ENCODE measurements around the gene ANO4.

ANO4 gene

DNA sequence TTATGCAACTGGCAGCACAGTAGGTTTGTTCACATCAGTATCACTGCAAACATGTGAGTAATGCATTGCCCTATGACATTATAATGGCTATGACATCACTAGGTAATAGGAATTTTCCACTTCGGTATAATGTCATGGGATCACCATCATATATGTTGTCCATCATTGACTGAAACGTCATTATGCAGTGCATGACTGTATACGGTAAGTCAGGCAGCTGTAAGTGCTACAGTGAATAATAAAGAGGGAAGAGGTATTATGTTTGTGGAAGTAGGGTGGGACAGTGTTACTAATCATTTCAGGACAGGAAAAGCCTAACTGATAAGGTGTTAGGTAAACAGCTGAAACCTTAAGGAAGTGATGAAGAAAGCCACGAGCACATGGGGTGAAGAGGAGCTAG, 68.1 kb downstream of the ANO4 start:
- no peaks in the 10 kb centered on the region for H3K79me1 ChIP-seq (ENCODE audit: low read length)
- H3K27me3 ChIP-seq (ENCODE audit: insufficient read depth, low read length): no peaks in the 10 kb centered on the region
- H3K36me3 ChIP-seq (ENCODE audit: control insufficient read depth in 1 of 2, insufficient read depth in 2 of 2, low read length in 2 of 2): no peaks in the 10 kb centered on the region
- no peak overlapping the region for H3K4me2 ChIP-seq (ENCODE audit: low read length)
- H3K18ac ChIP-seq (ENCODE audit: low read length): no peak overlapping the region
- H2AFZ ChIP-seq (ENCODE audit: insufficient read depth, low read length, poor library complexity): no peak overlapping the region
- no peaks in the 10 kb centered on the region for H3K9me3 ChIP-seq (ENCODE audit: insufficient read depth, low read depth, low read length)
- no peak overlapping the region for H4K8ac ChIP-seq (ENCODE audit: low read depth, low read length)
- H2AK5ac ChIP-seq (ENCODE audit: low read length): no peak overlapping the region
- no peak overlapping the region for H4K91ac ChIP-seq (ENCODE audit: low read depth, low read length)
- no peak overlapping the region for H3K27ac ChIP-seq (ENCODE audit: low read depth, low read length)
- no peak overlapping the region for H3K23ac ChIP-seq (ENCODE audit: low read length)
- WGBS (ENCODE audit: extremely low coverage, insufficient coverage, insufficient read length): no CpG with 5 or more reads among the region's 4 CpGs
- H3K4me1 ChIP-seq (ENCODE audit: control insufficient read depth in 1 of 2, insufficient read depth in 2 of 2, low read length in 2 of 2): no peaks in the 10 kb centered on the region
- no peak overlapping the region for H4K12ac ChIP-seq (ENCODE audit: low read depth, low read length)
- H3K9ac ChIP-seq (ENCODE audit: low read length): no peak overlapping the region
- no peak overlapping the region for H3K4ac ChIP-seq (ENCODE audit: low read depth, low read length)
- no peak overlapping the region for H3K4me3 ChIP-seq (ENCODE audit: low read depth, low read length)
- H2BK12ac ChIP-seq (ENCODE audit: low read length): no peak overlapping the region
- no peaks in the 10 kb centered on the region for H3K79me2 ChIP-seq (ENCODE audit: control insufficient read depth, insufficient read depth, low read length, poor library complexity)
- no peak overlapping the region for H2BK120ac ChIP-seq (ENCODE audit: insufficient read depth, low read length, poor library complexity)
- H3K14ac ChIP-seq (ENCODE audit: low read length): no peak overlapping the region
- no peak for DNase-seq
- H2BK5ac ChIP-seq (ENCODE audit: low read depth, low read length, poor library complexity): no peak overlapping the region

DNA sequence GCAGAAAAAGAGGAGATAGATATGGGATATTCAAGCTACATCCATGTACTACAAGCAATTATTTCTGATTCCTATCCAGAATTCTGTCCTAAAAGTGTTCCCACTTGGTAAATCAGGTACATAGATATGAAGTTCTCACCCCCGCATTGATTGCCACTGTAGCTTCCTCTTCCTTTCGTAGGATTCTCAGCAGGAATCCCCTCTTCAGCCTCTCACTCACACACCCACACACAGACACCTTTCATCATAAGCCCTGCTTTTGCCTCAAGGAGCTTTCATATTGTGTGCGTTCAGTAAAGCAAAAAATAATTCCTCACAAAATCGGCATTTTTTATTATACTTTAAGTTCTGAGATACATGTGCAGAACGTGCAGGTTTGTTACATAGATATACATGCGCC, 69.8 kb downstream of the ANO4 start:
- no peaks in the 10 kb centered on the region for H3K79me1 ChIP-seq (ENCODE audit: low read length)
- H3K36me3 ChIP-seq (ENCODE audit: control insufficient read depth in 1 of 2, insufficient read depth in 2 of 2, low read length in 2 of 2): no peaks in the 10 kb centered on the region
- no peak for DNase-seq
- H4K91ac ChIP-seq (ENCODE audit: low read depth, low read length): no peak overlapping the region
- H3K79me2 ChIP-seq (ENCODE audit: control insufficient read depth, insufficient read depth, low read length, poor library complexity): no peaks in the 10 kb centered on the region
- H3K9ac ChIP-seq (ENCODE audit: low read length): no peak overlapping the region
- no CpG with 5 or more reads among the region's 6 CpGs for WGBS (ENCODE audit: extremely low coverage, insufficient coverage, insufficient read length)
- no peak overlapping the region for H2BK5ac ChIP-seq (ENCODE audit: low read depth, low read length, poor library complexity)
- H4K12ac ChIP-seq (ENCODE audit: low read depth, low read length): no peak overlapping the region
- H4K8ac ChIP-seq (ENCODE audit: low read depth, low read length): no peak overlapping the region
- no peak overlapping the region for H3K14ac ChIP-seq (ENCODE audit: low read length)
- H3K9me3 ChIP-seq (ENCODE audit: insufficient read depth, low read depth, low read length): no peaks in the 10 kb centered on the region
- H3K27ac ChIP-seq (ENCODE audit: low read depth, low read length): no peak overlapping the region
- H2AK5ac ChIP-seq (ENCODE audit: low read length): no peak overlapping the region
- H3K27me3 ChIP-seq (ENCODE audit: insufficient read depth, low read length): no peaks in the 10 kb centered on the region
- H2BK12ac ChIP-seq (ENCODE audit: low read length): no peak overlapping the region
- H3K4me3 ChIP-seq (ENCODE audit: low read depth, low read length): no peak overlapping the region
- H3K4ac ChIP-seq (ENCODE audit: low read depth, low read length): no peak overlapping the region
- H3K18ac ChIP-seq (ENCODE audit: low read length): no peak overlapping the region
- H3K4me2 ChIP-seq (ENCODE audit: low read length): no peak overlapping the region
- no peak overlapping the region for H2BK120ac ChIP-seq (ENCODE audit: insufficient read depth, low read length, poor library complexity)
- no peaks in the 10 kb centered on the region for H3K4me1 ChIP-seq (ENCODE audit: control insufficient read depth in 1 of 2, insufficient read depth in 2 of 2, low read length in 2 of 2)
- H3K23ac ChIP-seq (ENCODE audit: low read length): no peak overlapping the region
- H2AFZ ChIP-seq (ENCODE audit: insufficient read depth, low read length, poor library complexity): no peak overlapping the region

DNA sequence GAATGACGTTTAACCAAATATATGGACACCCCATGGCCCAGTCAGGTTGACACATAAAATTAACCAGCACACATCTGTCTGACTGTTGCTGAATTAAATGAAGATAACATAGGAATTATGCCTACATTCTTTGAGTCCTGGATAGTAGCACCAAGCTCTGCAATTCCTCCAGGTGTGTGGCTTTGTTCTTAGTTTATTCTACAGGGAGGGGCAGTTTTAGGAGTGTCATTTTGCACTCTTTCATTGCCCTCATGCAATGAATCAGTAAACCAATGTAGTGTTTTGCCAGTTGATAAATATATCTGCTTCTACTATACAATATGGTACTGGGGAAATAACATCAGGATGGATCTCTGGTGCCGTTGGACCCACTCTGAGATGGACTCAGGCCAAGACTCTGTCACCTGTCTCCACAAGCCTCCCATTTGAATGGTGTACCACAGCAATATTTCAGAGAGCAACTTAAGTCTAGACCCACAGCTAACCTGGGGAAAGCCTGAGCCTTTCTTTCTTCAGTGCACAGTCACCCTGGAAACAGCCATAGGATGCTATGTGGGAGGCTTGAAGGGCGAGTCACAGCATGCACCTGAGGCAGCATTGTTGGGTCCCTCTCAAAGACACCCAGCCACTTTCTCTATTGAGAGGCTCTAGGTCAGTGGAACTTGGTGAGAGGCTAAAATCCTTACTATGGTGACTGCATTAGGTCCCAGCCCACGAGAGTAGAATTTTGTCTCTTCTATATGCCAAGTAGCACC, 73.2 kb downstream of the ANO4 start:
- Histone ChIP-seq H4K8ac (ENCODE audit: low read depth, low read length) (no peak overlapping the region), H3K27ac (ENCODE audit: low read depth, low read length) (no peak overlapping the region), H4K12ac (ENCODE audit: low read depth, low read length) (no peak overlapping the region), H2AFZ (ENCODE audit: insufficient read depth, low read length, poor library complexity) (no peak overlapping the region), H3K4me1 (ENCODE audit: control insufficient read depth in 1 of 2, insufficient read depth in 2 of 2, low read length in 2 of 2) (no peaks in the 10 kb centered on the region), H3K79me2 (ENCODE audit: control insufficient read depth, insufficient read depth, low read length, poor library complexity) (no peaks in the 10 kb centered on the region), H3K4me2 (ENCODE audit: low read length) (no peak overlapping the region), H2AK5ac (ENCODE audit: low read length) (no peak overlapping the region), H3K27me3 (ENCODE audit: insufficient read depth, low read length) (no peaks in the 10 kb centered on the region), H3K14ac (ENCODE audit: low read length) (no peak overlapping the region), H3K9me3 (ENCODE audit: insufficient read depth, low read depth, low read length) (no peaks in the 10 kb centered on the region), H2BK5ac (ENCODE audit: low read depth, low read length, poor library complexity) (no peak overlapping the region), H3K36me3 (ENCODE audit: control insufficient read depth in 1 of 2, insufficient read depth in 2 of 2, low read length in 2 of 2) (no peaks in the 10 kb centered on the region), H3K79me1 (ENCODE audit: low read length) (no peaks in the 10 kb centered on the region), H3K23ac (ENCODE audit: low read length) (no peak overlapping the region), H3K9ac (ENCODE audit: low read length) (no peak overlapping the region), H2BK12ac (ENCODE audit: low read length) (no peak overlapping the region), H3K4ac (ENCODE audit: low read depth, low read length) (no peak overlapping the region), H2BK120ac (ENCODE audit: insufficient read depth, low read length, poor library complexity) (no peak overlapping the region), H3K18ac (ENCODE audit: low read length) (no peak overlapping the region), H4K91ac (ENCODE audit: low read depth, low read length) (no peak overlapping the region), H3K4me3 (ENCODE audit: low read depth, low read length) (no peak overlapping the region)
- peak in 1 of 2 donors; percentile 3 for DNase-seq
- WGBS (ENCODE audit: extremely low coverage, insufficient coverage, insufficient read length): no CpG with 5 or more reads among the region's 4 CpGs

DNA sequence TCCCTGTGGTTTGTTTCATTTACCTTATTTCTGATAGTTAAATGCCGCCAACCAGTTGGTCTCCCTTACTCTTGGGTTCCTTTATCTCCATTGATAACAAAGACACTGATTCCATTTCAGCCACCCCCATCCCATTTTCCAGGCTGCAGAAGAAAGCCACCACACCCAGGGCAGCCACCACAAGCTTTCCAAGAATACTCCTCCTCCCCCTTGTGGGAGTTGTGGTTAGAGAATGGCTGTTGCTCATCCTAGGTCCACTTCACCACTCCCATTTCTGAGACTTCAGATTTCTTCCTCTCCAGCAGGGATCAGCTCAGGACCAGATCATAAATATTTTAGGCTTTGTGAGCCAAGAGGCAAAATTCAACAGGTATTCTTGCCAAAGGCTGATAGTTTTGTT, 73.9 kb downstream of the ANO4 start:
- WGBS (ENCODE audit: extremely low coverage, insufficient coverage, insufficient read length): no CpG with 5 or more reads among the region's 1 CpG
- Histone ChIP-seq H3K18ac (ENCODE audit: low read length) (no peak overlapping the region), H3K4me3 (ENCODE audit: low read depth, low read length) (no peak overlapping the region)

More for the DNA sequence above, 73.9 kb downstream of the ANO4 start:
- no peak overlapping the region for H3K27ac ChIP-seq (ENCODE audit: low read depth, low read length)
- H3K27me3 ChIP-seq (ENCODE audit: insufficient read depth, low read length): no peaks in the 10 kb centered on the region
- no peak for DNase-seq
- H2BK5ac ChIP-seq (ENCODE audit: low read depth, low read length, poor library complexity): no peak overlapping the region
- H3K14ac ChIP-seq (ENCODE audit: low read length): no peak overlapping the region
- H3K36me3 ChIP-seq (ENCODE audit: control insufficient read depth in 1 of 2, insufficient read depth in 2 of 2, low read length in 2 of 2): no peaks in the 10 kb centered on the region
- no peaks in the 10 kb centered on the region for H3K9me3 ChIP-seq (ENCODE audit: insufficient read depth, low read depth, low read length)
- no peak overlapping the region for H4K12ac ChIP-seq (ENCODE audit: low read depth, low read length)
- H2BK12ac ChIP-seq (ENCODE audit: low read length): no peak overlapping the region
- no peaks in the 10 kb centered on the region for H3K79me2 ChIP-seq (ENCODE audit: control insufficient read depth, insufficient read depth, low read length, poor library complexity)
- no peak overlapping the region for H2AFZ ChIP-seq (ENCODE audit: insufficient read depth, low read length, poor library complexity)
- no peak overlapping the region for H4K8ac ChIP-seq (ENCODE audit: low read depth, low read length)
- H3K9ac ChIP-seq (ENCODE audit: low read length): no peak overlapping the region
- no peak overlapping the region for H3K23ac ChIP-seq (ENCODE audit: low read length)
- no peaks in the 10 kb centered on the region for H3K79me1 ChIP-seq (ENCODE audit: low read length)
- H4K91ac ChIP-seq (ENCODE audit: low read depth, low read length): no peak overlapping the region
- no peaks in the 10 kb centered on the region for H3K4me1 ChIP-seq (ENCODE audit: control insufficient read depth in 1 of 2, insufficient read depth in 2 of 2, low read length in 2 of 2)
- no peak overlapping the region for H3K4ac ChIP-seq (ENCODE audit: low read depth, low read length)
- no peak overlapping the region for H2BK120ac ChIP-seq (ENCODE audit: insufficient read depth, low read length, poor library complexity)
- no peak overlapping the region for H2AK5ac ChIP-seq (ENCODE audit: low read length)
- no peak overlapping the region for H3K4me2 ChIP-seq (ENCODE audit: low read length)

All from trophoblast cell (in vitro differentiated cells and primary cell).